ENCODE measurements around the gene RFTN1. TPM values are rescaled to one million over a fixed set of nuclear protein-coding genes. Genes with fewer than 3 reads are reported as not detected.

RFTN1 gene
- total and polyA plus RNA-seq, 10 of the 15 experiments (the other 5 are each of a cell fraction or from before 2014, with no cell fraction given), result 20.6 to 213 (median 147) TPM

- TF ChIP-seq RELB (IDR thresholded peaks at IDR 0.05; ENCODE audit: low read depth) (peak; percentile 56), HCFC1 (IDR thresholded peaks at IDR 0.05; ENCODE audit: low read length) (no peak), SUPT20H (IDR thresholded peaks at IDR 0.05; ENCODE audit: borderline replicate concordance, control insufficient read depth, low read depth, low read length) (no peak), ESRRA (IDR thresholded peaks at IDR 0.05; ENCODE audit: low read length) (no peak), ZBTB4 (CRISPR knock-in tag; IDR thresholded peaks at IDR 0.05) (0 out of 2 replicates have a peak, but pooled peaks have one; percentile 10), ZNF207 (IDR thresholded peaks at IDR 0.05; ENCODE audit: borderline replicate concordance) (no peak), ETV6 (conservative IDR thresholded peaks at IDR 0.05 in 1 of 2, IDR thresholded peaks at IDR 0.05 in 1 of 2; ENCODE audit: borderline replicate concordance in 1 of 2, low read depth in 1 of 2) (no peak), SKIL (IDR thresholded peaks at IDR 0.05; ENCODE audit: low read depth, poor library complexity, severe bottlenecking) (no peak), HDGF (IDR thresholded peaks at IDR 0.05) (no peak), CHD4 (IDR thresholded peaks at IDR 0.05) (no peak), ZBTB40 (IDR thresholded peaks at IDR 0.05; ENCODE audit: borderline replicate concordance) (no peak), ATF2 (IDR thresholded peaks at IDR 0.05; ENCODE audit: low read length) (no peak), ELK1 (IDR thresholded peaks at IDR 0.05; ENCODE audit: low read depth, low read length) (peak; percentile 8; the same call in 1 of the 2 replicates)
Observed at GRCh38 chr3:16515885-16516420, 2.5 kb upstream of the RFTN1 start (continued).
